HCT116 (cell line): ENCODE results near the gene DNM1. TPM values are rescaled to one million over a fixed set of nuclear protein-coding genes. Genes with fewer than 3 reads are reported as not detected.

Experiments used
- ATAC-seq: fragments of 200-7000 bp; cut with Tn5 transposase; 2 replicates; pipeline ENCODE4 v1.9.1; 2020; ENCODE audit warnings: mild to moderate bottlenecking, moderate library complexity
- BruUV-seq: library from RNA; stranded (reverse); fragments of 400-500 nt; replicated peaks from 2 replicates; lab custom pipeline; 2021; lab: Mats Ljungman, UMichigan
- CTCF ChIA-PET: fragments of 300-600 bp; sonication (Branson Sonifier 250); formaldehyde crosslinking; loops from one replicate; lab custom pipeline; 2021; ENCODE audit warnings: antibody characterized with exemption; lab: Charles Lee
- POLR2A ChIA-PET: fragments of 300-600, 350-600 bp; sonication (Branson Sonifier 250); formaldehyde crosslinking; loops from one replicate; lab custom pipeline; 2021; ENCODE audit warnings: antibody characterized with exemption; lab: Charles Lee
- RAD21 ChIA-PET, 2 experiments: fragments of 300-600 bp; sonication (Branson Sonifier 250); formaldehyde crosslinking; loops; one replicate each; lab custom pipeline; 2023; ENCODE audit warnings: low total read pairs in 2 of 2; ENCODE audit not compliant: uncharacterized antibody in 2 of 2, unreplicated experiment in 2 of 2, low non-redundant PET in 1 of 2; lab: Charles Lee
- DNase-seq: peaks from one replicate; pipeline ENCODE4 v3.0.0-alpha.2; 2010; ENCODE audit warnings: low read depth, low spot score
- H2AFZ ChIP-seq: fragments of 200-600 bp; shearing (Covaris generic), sonication (generic); 2 replicates; pipeline ENCODE4 v1.6.1; 2017; ENCODE audit warnings: low read depth, mixed run types, mixed read lengths, antibody characterized with exemption, low read length; ENCODE audit not compliant: poor library complexity, severe bottlenecking
- H3K27ac ChIP-seq: 2 replicates; pipeline ENCODE4 v1.5.1; 2012; ENCODE audit warnings: low read depth, low read length
- H3K27me3 ChIP-seq: fragments of 200-600 bp; sonication (generic); 2 replicates; pipeline ENCODE4 v1.6.1; 2016; ENCODE audit warnings: mixed run types, low read length, mixed read lengths; ENCODE audit not compliant: insufficient read depth
- H3K36me3 ChIP-seq, 2 experiments: fragments of 200-500 bp in 1 of 2; fragments of 200-600 bp in 1 of 2; sonication (Bioruptor generic) in 1 of 2; sonication (generic) in 1 of 2; 2 replicates each; pipeline versions ENCODE4 v1.5.1 to v1.6.1; 2014 to 2016; ENCODE audit warnings: low read length in 2 of 2, inconsistent platforms in 1 of 2, mixed read lengths in 1 of 2, mixed run types in 1 of 2; ENCODE audit not compliant: insufficient read depth in 2 of 2, control insufficient read depth in 1 of 2
- H3K4me1 ChIP-seq, 2 experiments: fragments of 200-600 bp in 1 of 2; sonication (generic) in 1 of 2; 2 replicates each; pipeline versions ENCODE4 v1.5.1 to v1.6.1; 2012 to 2017; ENCODE audit warnings: low read length in 2 of 2, inconsistent platforms in 1 of 2, mild to moderate bottlenecking in 1 of 2, mixed read lengths in 1 of 2, mixed run types in 1 of 2, moderate library complexity in 1 of 2; ENCODE audit not compliant: insufficient read depth in 2 of 2, control insufficient read depth in 1 of 2
- H3K4me2 ChIP-seq: fragments of 200-600 bp; sonication (generic); 2 replicates; pipeline ENCODE4 v1.6.1; 2017; ENCODE audit warnings: mixed run types, low read length, mixed read lengths
- H3K4me3 ChIP-seq, 2 experiments: fragments of 200-600 bp in 1 of 2; sonication (generic) in 1 of 2; replicated peaks in 1 of 2; 2 replicates each; pipeline ENCODE4 v1.5.1; 2011 to 2016; ENCODE audit warnings: low read length in 2 of 2, control low read depth in 1 of 2, low read depth in 1 of 2, mild to moderate bottlenecking in 1 of 2, mixed read lengths in 1 of 2, mixed run types in 1 of 2
- H3K79me2 ChIP-seq: fragments of 200-600 bp; sonication (generic); 2 replicates; pipeline ENCODE4 v1.6.1; 2017; ENCODE audit warnings: mild to moderate bottlenecking, mixed run types, low read length, moderate library complexity, mixed read lengths; ENCODE audit not compliant: insufficient read depth
- H3K9ac ChIP-seq: fragments of 200-600 bp; sonication (generic); 2 replicates; pipeline ENCODE4 v1.6.1; 2016; ENCODE audit warnings: low read length, mixed read lengths
- H3K9me2 ChIP-seq: fragments of 200-600 bp; sonication (generic), shearing (Covaris generic); 2 replicates; pipeline ENCODE4 v1.6.1; 2017; ENCODE audit warnings: mixed run types, mild to moderate bottlenecking, moderate library complexity; ENCODE audit not compliant: insufficient read depth
- H3K9me3 ChIP-seq, 2 experiments: fragments of 200-500 bp in 1 of 2; fragments of 200-600 bp in 1 of 2; sonication (Bioruptor generic) in 1 of 2; sonication (generic) in 1 of 2; 2 replicates each; pipeline ENCODE4 v1.6.1; 2014 to 2017; ENCODE audit warnings: low read length in 2 of 2, mixed read lengths in 2 of 2, inconsistent platforms in 1 of 2, low read depth in 1 of 2, mild to moderate bottlenecking in 1 of 2, mixed run types in 1 of 2, moderate library complexity in 1 of 2; ENCODE audit not compliant: control insufficient read depth in 1 of 2, insufficient read depth in 1 of 2
- H4K20me1 ChIP-seq: fragments of 200-600 bp; sonication (generic), shearing (Covaris generic); 2 replicates; pipeline ENCODE4 v1.6.1; 2017; ENCODE audit warnings: mixed run types, mild to moderate bottlenecking, moderate library complexity; ENCODE audit not compliant: insufficient read depth
- CEBPB ChIP-seq: IDR thresholded peaks from 2 replicates; pipeline ENCODE4 v1.6.1; 2012; ENCODE audit warnings: low read depth
- ELF1 ChIP-seq: IDR thresholded peaks from 2 replicates; pipeline ENCODE4 v1.6.1; 2012; ENCODE audit warnings: low read depth, borderline replicate concordance
- FOSL1 ChIP-seq: IDR thresholded peaks from 2 replicates; pipeline ENCODE4 v1.6.1; 2012; ENCODE audit warnings: low read depth
- MAX ChIP-seq: IDR thresholded peaks from 2 replicates; pipeline ENCODE4 v1.6.1; 2012
- RAD21 ChIP-seq: IDR thresholded peaks from 2 replicates; pipeline ENCODE4 v1.6.1; 2012; ENCODE audit warnings: low read depth, mild to moderate bottlenecking
- REST ChIP-seq: IDR thresholded peaks from 2 replicates; pipeline ENCODE4 v1.6.1; 2012; ENCODE audit warnings: low read depth
- SIN3A ChIP-seq: IDR thresholded peaks from 2 replicates; pipeline ENCODE4 v1.6.1; 2012; ENCODE audit warnings: low read depth
- SRF ChIP-seq: IDR thresholded peaks from 2 replicates; pipeline ENCODE4 v1.6.1; 2012; ENCODE audit warnings: low read depth
- TCF7L2 ChIP-seq: IDR thresholded peaks from 2 replicates; pipeline ENCODE4 v1.7.0; 2011; ENCODE audit warnings: borderline replicate concordance, inconsistent platforms; ENCODE audit not compliant: insufficient read depth, insufficient read length; ENCODE audit errors: extremely low read depth
- YY1 ChIP-seq: IDR thresholded peaks from 2 replicates; pipeline ENCODE4 v1.6.1; 2011; ENCODE audit warnings: low read length, low read depth, moderate library complexity, mild to moderate bottlenecking; ENCODE audit not compliant: insufficient replicate concordance; ENCODE audit errors: extremely low read depth
- ZBTB33 ChIP-seq: IDR thresholded peaks from 2 replicates; pipeline ENCODE4 v1.6.1; 2011; ENCODE audit warnings: mild to moderate bottlenecking, low read length, moderate library complexity; ENCODE audit not compliant: insufficient replicate concordance; ENCODE audit errors: extremely low read depth
- ZNF274 ChIP-seq: fragments of 200-500 bp; sonication (Bioruptor generic); IDR thresholded peaks from 2 replicates; pipeline ENCODE4 v1.6.1; 2014; ENCODE audit warnings: mild to moderate bottlenecking, low read depth, low read length, inconsistent platforms
- intact Hi-C: fragments of 100-400 bp; cut with micrococcal nuclease; formaldehyde crosslinking; loops from 2 replicates; pipeline ENCODE4 v1.10.0; 2022
- total RNA-seq: library from RNA; stranded (reverse); gene quantifications from one replicate; pipeline ENCODE4 v1.2.1, GENCODE V29; 2021; ENCODE audit not compliant: unreplicated experiment

The DNM1 gene
- total RNA-seq, 1 experiment from 2014 or later: 12.0 TPM

GRCh38 chr9:128175726-128176125 lies 27.5 kb upstream of the DNM1 start:
- ChIA-PET RAD21 (no interaction called here), CTCF (no interaction called here), POLR2A (no interaction called here)
- H3K4me3 ChIP-seq: no peak overlapping the region
- TF ChIP-seq TCF7L2 (no peak), REST (no peak), ZNF274 (no peak), FOSL1 (no peak), ZBTB33 (no peak), SIN3A (no peak), ELF1 (no peak), CEBPB (no peak), RAD21 (no peak), SRF (no peak), MAX (no peak), YY1 (no peak)
- no peaks in the 10 kb centered on the region; a peak in 1 of 4 replicates for H3K9me3 ChIP-seq
- ATAC-seq: no peak
- H4K20me1 ChIP-seq: no peaks in the 10 kb centered on the region
- H3K4me1 ChIP-seq: no peaks in the 10 kb centered on the region
- H3K9ac ChIP-seq: no peak overlapping the region
- no peak overlapping the region for H3K27ac ChIP-seq
- H3K27me3 ChIP-seq: no peaks in the 10 kb centered on the region
- no peak for DNase-seq
- peaks cover 24 to 36% of the 10 kb centered on the region in 2 experiments for H3K36me3 ChIP-seq
- no TSS peak for BruUV-seq
- intact Hi-C loops: no loop called here
- H2AFZ ChIP-seq: no peak overlapping the region
- no peaks in the 10 kb centered on the region for H3K9me2 ChIP-seq
- H3K4me2 ChIP-seq: no peak overlapping the region
- H3K79me2 ChIP-seq: no peaks in the 10 kb centered on the region
